Activated CD8-positive, alpha-beta memory T cell treated with anti-CD3 and anti-CD28 coated beads, Interleukin-2, amount 50 U/mL, for 48 hours (primary cell): Measurements from ENCODE around the gene PRKCZ.

ENCODE experiments used
- DNase-seq: peaks from one replicate; pipeline ENCODE4 v3.0.0-alpha.2; 2020

The PRKCZ gene

GRCh38 chr1:2184531-2184930, 134.3 kb downstream of the PRKCZ start:
- no peak for DNase-seq

- no peak for DNase-seq
Observed at GRCh38 chr1:2184934-2185333, 134.7 kb downstream of the PRKCZ start.

- DNase-seq = no peak
Observed at GRCh38 chr1:2185880-2186855, 136.0 kb downstream of the PRKCZ start.

GRCh38 chr1:2186901-2187300, 136.7 kb downstream of the PRKCZ start:
- DNase-seq = no peak

- no peak for DNase-seq
Observed at GRCh38 chr1:2187619-2188018, 137.4 kb downstream of the PRKCZ start.

GRCh38 chr1:2188336-2188735, 138.1 kb downstream of the PRKCZ start:
- DNase-seq = no peak

- peak; percentile 93 for DNase-seq
Observed at GRCh38 chr1:2189459-2190425, 139.5 kb downstream of the PRKCZ start.

GRCh38 chr1:2190491-2190976, 140.3 kb downstream of the PRKCZ start:
- no peak for DNase-seq

- no peak for DNase-seq
Observed at GRCh38 chr1:2192031-2192995, 142.1 kb downstream of the PRKCZ start.

- no peak for DNase-seq
Observed at GRCh38 chr1:2193514-2194281, 143.5 kb downstream of the PRKCZ start.

- DNase-seq = peak; percentile 88
Observed at GRCh38 chr1:2194319-2194897, 144.2 kb downstream of the PRKCZ start, which contains the start of gene FAAP20. Gene FAAP20 (minus strand): TSS chr1:2194772. CDS start chr1:2194749, 23 bp downstream.

- DNase-seq = peak; percentile 90
Observed at GRCh38 chr1:2194898-2195673, 144.9 kb downstream of the PRKCZ start.

- DNase-seq = no peak
Observed at GRCh38 chr1:2195785-2196184, 145.6 kb downstream of the PRKCZ start.

- no peak for DNase-seq
Observed at GRCh38 chr1:2196901-2197638, 146.9 kb downstream of the PRKCZ start.

- no peak for DNase-seq
Observed at GRCh38 chr1:2197707-2198165, 147.5 kb downstream of the PRKCZ start.

GRCh38 chr1:2198571-2198970, 148.4 kb downstream of the PRKCZ start:
- no peak for DNase-seq

GRCh38 chr1:2199042-2199810, 149.0 kb downstream of the PRKCZ start:
- peak; percentile 88 for DNase-seq

GRCh38 chr1:2200308-2200943, 150.2 kb downstream of the PRKCZ start:
- no peak for DNase-seq
